GM23248 (cell line): Measurements from ENCODE around the gene NUDT14.

ENCODE experiments used
- EZH2 ChIP-seq: fragments of 200-600 bp; sonication (generic); IDR thresholded peaks from 2 replicates; pipeline ENCODE4 v1.6.1; 2018; ENCODE audit warnings: antibody characterized with exemption, mild to moderate bottlenecking; ENCODE audit not compliant: insufficient read depth, poor library complexity, severe bottlenecking
- EZH2phosphoT487 ChIP-seq: fragments of 200-600 bp; sonication (generic); IDR thresholded peaks from 2 replicates; pipeline ENCODE4 v1.6.1; 2018; ENCODE audit warnings: antibody characterized with exemption, moderate library complexity, mild to moderate bottlenecking, low read depth; ENCODE audit not compliant: insufficient read depth

DNA sequence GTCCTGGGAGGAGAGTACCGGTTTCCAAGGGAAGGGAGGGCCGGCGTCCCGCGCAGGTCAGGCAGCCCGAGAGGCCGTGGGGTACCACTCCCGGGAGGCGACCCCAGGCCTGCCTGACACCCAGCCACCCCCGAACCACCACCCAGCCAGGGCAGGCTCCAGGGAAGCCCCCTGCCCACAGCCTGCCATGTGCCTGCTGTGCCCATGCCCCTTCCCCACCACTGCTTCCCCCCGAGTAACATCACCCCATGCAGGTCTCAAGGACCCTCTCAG, 2.3 kb downstream of the NUDT14 start:
- TF ChIP-seq EZH2phosphoT487 (no peak), EZH2 (no peak)
